Stimulated activated CD4-positive, alpha-beta T cell treated with anti-CD3 and anti-CD28 coated beads, Interleukin-12 subunit alpha, Interleukin-12 subunit beta, amount 100 ng/mL, for 24 hours (primary cell): ENCODE data around the gene VPS33B.

Source experiments
- DNase-seq, 2 experiments: peaks; one replicate each; pipeline ENCODE4 v3.0.0-alpha.2; 2020; ENCODE audit warnings: low read depth in 2 of 2

The VPS33B gene

DNA sequence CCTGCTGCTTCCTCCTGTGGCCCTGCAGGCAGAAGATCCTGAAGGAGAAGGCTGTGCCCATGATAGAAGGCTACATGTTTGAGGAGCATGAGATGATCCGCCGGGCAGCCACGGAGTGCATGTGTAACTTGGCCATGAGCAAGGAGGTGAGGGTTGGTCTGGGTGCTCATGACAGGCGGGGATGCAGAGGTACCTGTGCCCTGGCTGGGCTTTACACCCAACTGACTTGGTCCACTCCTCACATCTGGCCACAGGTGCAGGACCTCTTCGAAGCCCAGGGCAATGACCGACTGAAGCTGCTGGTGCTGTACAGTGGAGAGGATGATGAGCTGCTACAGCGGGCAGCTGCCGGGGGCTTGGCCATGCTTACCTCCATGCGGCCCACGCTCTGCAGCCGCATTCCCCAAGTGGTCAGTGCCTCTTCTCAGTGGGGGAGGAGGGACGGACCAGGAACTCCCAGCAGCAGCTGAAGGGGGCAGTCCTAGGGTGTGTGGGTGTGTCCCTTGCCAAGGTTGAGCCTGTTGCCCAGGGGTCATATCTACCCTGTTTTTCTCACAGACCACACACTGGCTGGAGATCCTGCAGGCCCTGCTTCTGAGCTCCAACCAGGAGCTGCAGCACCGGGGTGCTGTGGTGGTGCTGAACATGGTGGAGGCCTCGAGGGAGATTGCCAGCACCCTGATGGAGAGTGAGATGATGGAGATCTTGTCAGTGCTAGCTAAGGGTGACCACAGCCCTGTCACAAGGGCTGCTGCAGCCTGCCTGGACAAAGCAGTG lies 69.3 kb downstream of the VPS33B start:
- no peak for DNase-seq

DNA sequence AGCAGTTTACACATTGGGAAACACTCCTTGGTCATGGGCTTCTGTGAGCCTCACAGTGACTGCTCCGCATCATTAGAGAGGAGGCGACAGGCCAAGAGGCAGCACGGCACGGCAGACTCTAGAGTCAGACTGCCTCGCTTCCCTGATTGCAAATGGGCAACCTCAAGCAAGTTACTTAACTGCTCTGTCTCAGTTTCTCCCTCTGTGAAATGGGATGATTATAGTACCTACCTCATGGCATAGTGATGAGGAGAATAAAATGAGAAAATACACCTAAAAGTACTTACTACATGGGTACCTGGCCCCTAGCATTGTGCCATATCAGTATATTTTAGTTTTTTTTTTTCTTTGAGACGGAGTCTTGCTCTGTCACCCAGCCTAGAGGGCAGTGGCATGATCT lies 71.7 kb downstream of the VPS33B start:
- DNase-seq: no peak

DNA sequence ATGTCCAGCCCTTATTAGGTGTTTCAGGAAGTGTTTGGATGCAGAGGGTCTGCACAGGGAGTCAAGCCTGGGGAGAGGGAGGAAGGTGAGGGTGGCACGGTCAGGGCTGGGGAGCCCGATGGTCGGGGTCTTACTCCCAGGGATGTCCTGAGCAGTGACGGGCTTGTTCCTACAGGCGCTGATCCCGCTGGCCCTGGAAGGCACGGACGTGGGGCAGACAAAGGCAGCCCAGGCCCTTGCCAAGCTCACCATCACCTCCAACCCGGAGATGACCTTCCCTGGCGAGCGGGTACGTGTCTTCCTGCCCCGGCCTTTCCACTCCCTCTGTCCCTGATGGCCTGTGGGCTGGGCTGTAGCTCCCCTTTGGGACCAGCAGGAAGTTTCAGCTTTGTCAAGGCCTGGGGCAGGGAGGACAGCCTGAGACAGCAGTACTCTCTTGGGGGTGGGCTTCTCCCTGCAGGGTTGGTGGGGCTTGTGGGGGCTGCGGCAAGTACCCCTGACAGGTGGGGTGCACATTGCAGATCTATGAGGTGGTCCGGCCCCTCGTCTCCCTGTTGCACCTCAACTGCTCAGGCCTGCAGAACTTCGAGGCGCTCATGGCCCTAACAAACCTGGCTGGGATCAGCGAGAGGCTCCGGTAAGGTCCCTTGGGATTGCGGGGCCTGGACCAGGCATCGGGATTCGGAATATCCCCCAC lies 72.3 kb downstream of the VPS33B start:
- DNase-seq: no peak
